Endothelial cell of coronary artery (primary cell): Measurements from ENCODE around the gene PCDHA3. TPM values are rescaled to one million over a fixed set of nuclear protein-coding genes. Genes with fewer than 3 reads are reported as not detected.

Source experiments
- total RNA-seq: library from RNA; depleted of rRNA; stranded (reverse); fragments of >200 nt; gene quantifications from 2 replicates; pipeline ENCODE4 v1.2.3, GENCODE V29; 2014

Gene PCDHA3
- 0.28 and 0.36 TPM in 2 replicates for total RNA-seq

GRCh38 chr5:140800816-140801493 lies at the start of gene PCDHA3:
TSS of gene PCDHA3 (plus strand) at chr5:140801057.

DNA sequence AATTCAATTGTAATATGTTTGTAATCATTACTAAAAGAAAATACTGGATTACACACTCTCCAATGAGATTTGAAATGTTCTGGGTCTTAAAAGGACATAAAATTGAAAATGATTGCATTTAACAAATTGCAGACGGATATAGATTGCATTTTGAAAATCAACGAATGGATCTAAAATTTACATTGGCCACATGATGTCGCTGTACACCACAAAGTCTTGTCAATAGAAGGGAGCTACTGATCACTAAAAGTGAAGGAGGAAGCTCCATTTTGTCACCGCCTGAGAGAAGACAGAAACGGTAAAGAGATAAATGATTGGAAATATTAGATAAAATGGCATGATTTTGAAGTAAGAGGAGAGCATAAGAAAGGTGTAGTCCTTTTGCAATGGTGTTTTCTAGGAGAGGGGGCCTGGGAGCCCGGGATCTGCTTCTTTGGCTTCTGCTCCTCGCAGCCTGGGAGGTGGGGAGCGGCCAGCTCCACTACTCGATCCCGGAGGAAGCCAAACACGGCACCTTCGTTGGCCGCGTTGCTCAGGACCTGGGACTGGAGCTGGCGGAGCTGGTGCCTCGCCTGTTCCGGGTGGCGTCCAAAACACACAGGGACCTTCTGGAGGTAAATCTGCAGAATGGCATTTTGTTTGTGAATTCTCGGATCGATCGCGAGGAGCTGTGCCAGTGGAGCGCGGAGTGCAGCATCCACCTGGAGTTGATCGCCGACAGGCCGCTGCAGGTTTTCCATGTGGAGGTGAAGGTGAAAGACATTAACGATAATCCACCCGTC lies 14.8 kb upstream of the PCDHA3 start, which contains the start of gene PCDHA1:
Gene PCDHA1 (plus strand): TSS at position 236 of the 782 bp plus-strand sequence.

DNA sequence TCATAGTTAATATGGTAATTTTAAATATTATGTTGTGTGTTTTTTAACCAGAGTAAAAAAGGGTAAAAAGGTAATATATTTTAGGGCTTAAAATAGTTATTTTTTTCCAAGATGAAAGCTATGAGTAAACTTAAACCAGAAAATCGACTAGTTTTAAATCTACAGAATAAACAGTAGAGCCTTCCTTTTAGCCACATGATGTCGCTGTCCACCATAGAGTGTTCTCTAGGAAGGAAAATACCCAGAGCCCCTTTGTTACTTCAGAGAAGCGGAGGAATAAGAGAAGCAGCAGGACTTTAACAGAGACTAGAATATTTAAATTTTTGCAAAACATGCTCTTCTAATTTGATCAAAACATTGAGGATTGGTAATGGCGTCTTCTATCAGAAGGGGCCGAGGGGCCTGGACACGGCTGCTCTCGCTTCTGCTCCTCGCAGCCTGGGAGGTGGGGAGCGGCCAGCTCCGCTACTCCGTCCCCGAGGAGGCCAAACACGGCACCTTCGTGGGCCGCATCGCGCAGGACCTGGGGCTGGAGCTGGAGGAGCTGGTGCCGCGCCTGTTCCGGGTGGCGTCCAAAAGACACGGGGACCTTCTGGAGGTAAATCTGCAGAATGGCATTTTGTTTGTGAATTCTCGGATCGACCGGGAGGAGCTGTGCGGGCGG lies 6.1 kb upstream of the PCDHA3 start, which contains the start of gene PCDHA2:
Gene PCDHA2 (plus strand): TSS at position 258 of the 664 bp plus-strand sequence.

DNA sequence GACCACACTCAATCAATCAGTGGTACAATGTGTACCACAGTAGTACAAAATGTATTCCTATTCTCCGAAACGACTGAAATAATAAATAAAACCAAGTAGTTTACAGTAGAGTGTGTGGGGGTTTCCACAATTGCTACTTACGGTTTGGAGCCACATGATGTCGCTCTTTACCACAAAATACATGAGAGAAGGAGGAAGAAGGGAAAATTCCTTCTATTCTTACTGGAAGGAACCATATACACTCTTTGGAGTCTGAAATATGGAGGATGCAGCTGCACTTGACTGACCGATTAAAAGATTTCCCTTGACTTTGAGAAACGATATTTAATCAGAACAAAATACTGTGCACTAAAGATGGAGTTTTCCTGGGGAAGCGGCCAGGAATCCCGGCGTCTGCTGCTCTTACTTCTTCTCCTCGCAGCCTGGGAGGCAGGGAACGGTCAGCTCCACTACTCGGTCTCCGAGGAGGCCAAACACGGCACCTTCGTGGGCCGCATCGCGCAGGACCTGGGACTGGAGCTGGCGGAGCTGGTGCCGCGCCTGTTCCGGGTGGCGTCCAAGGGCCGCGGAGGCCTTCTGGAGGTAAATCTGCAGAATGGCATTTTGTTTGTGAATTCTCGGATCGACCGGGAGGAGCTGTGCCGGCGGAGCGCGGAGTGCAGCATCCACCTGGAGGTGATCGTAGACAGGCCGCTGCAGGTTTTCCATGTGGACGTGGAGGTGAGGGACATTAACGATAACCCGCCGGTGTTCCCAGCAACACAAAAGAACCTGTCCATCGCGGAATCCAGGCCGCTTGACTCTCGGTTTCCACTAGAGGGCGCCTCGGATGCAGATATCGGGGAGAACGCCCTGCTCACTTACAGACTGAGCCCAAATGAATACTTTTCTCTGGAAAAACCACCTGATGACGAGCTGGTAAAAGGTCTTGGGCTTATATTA lies 6.2 kb downstream of the PCDHA3 start, which contains the start of gene PCDHA4:
Gene PCDHA4 (plus strand): TSS at position 235 of the 942 bp plus-strand sequence.

GRCh38 chr5:140821375-140822280 lies 20.8 kb downstream of the PCDHA3 start, which contains the start of gene PCDHA5:
TSS of gene PCDHA5 (plus strand) at chr5:140821613.

GRCh38 chr5:140827704-140828361 lies 27.0 kb downstream of the PCDHA3 start, which contains the start of gene PCDHA6:
TSS of gene PCDHA6 (plus strand) at chr5:140827960. CDS start at chr5:140828092, 132 bp downstream.

DNA sequence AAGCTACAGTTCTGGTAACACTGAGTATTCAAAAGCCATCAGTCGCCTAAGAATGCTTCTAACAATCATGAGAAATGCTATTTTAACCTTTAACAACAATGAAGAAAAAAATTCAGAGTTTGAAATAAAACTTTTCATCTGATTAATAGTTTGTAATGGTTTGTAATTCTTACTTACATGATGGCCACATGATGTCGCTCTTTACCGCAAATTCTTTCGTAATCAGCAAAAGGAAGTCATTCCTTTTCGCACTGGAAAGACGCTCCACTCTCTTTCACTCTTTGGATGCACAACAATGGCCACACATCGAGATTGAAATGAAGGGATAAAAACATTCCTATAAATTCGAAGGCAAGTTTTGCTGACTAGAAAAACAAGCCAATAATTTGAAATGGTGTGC lies 33.1 kb downstream of the PCDHA3 start, which contains the start of gene PCDHA7:
Gene PCDHA7 (plus strand): TSS at position 277 of the 400 bp plus-strand sequence. CDS start 115 bp downstream, at position 392.

GRCh38 chr5:140840978-140841962 lies 40.4 kb downstream of the PCDHA3 start, which contains the start of gene PCDHA8:
TSS of gene PCDHA8 (plus strand) at chr5:140841187. CDS start at chr5:140841322, 135 bp downstream.

DNA sequence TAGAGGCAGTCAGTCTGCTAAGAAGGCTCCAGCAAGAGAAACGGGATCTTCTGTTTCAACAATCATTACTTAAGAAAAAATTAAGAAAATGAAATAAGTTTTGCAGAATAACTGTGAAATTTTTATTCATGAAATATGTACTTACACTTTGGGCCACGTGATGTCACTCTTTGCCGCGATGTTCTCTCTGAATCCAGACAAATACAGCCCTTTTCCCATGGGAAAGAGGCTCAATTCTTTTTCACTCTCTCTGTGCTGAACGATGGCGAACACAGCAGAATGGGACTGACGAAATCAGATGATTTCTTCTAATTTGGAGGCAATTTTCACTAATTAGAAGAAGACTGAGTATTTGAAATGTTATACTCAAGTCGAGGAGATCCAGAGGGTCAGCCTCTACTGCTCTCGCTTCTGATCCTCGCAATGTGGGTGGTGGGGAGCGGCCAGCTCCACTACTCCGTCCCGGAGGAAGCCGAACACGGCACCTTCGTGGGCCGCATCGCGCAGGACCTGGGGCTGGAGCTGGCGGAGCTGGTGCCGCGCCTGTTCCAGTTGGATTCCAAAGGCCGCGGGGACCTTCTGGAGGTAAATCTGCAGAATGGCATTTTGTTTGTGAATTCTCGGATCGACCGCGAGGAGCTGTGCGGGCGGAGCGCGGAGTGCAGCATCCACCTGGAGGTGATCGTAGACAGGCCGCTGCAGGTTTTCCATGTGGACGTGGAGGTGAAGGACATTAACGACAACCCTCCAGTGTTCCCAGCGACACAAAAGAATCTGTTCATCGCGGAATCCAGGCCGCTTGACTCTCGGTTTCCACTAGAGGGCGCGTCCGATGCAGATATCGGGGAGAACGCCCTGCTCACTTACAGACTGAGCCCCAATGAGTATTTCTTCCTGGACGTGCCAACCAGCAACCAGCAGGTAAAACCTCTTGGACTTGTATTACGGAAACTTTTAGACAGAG lies 47.6 kb downstream of the PCDHA3 start, which contains the start of gene PCDHA9:
Gene PCDHA9 (plus strand): TSS at position 244 of the 964 bp plus-strand sequence. CDS start 114 bp downstream, at position 358.

Other genes starting within 250 kb of the PCDHA3 start
- 19.2 and 20.9 TPM in 2 replicates for gene SRA1, start 243.6 kb upstream of the PCDHA3 start, total RNA-seq
- 4.9 and 12.1 TPM in 2 replicates for gene APBB3, start 236.5 kb upstream of the PCDHA3 start, total RNA-seq
- gene SLC35A4, start 236.2 kb upstream of the PCDHA3 start, total RNA-seq = 18.4 and 19.8 TPM in 2 replicates
- gene CD14, start 167.9 kb upstream of the PCDHA3 start, total RNA-seq = 0.09 and 2.2 TPM in 2 replicates
- 7.4 and 10.5 TPM in 2 replicates for gene TMCO6, start 161.6 kb upstream of the PCDHA3 start, total RNA-seq
- 54.1 and 75.7 TPM in 2 replicates for gene NDUFA2, start 153.4 kb upstream of the PCDHA3 start, total RNA-seq
- gene IK, start 153.2 kb upstream of the PCDHA3 start, total RNA-seq = 109 and 111 TPM in 2 replicates
- gene WDR55, start 136.2 kb upstream of the PCDHA3 start, total RNA-seq = 26.4 and 29.5 TPM in 2 replicates
- 0.09 and 0.19 TPM in 2 replicates for gene DND1, start 127.5 kb upstream of the PCDHA3 start, total RNA-seq
- 79.3 and 96.4 TPM in 2 replicates for gene HARS1, start 109.7 kb upstream of the PCDHA3 start, total RNA-seq
- 31.3 and 32.5 TPM in 2 replicates for gene HARS2, start 109.6 kb upstream of the PCDHA3 start, total RNA-seq
- gene ZMAT2, start 100.6 kb upstream of the PCDHA3 start, total RNA-seq = 54.5 and 63.3 TPM in 2 replicates
- under 0.01 TPM in 1 of 2 replicates, not detected in the other for gene PCDHA1, start 14.9 kb upstream of the PCDHA3 start, total RNA-seq
- gene PCDHA2, start 6.2 kb upstream of the PCDHA3 start, total RNA-seq = 0.18 and 0.19 TPM in 2 replicates
- 0.75 and 1.1 TPM in 2 replicates for gene PCDHA4, start 6.0 kb downstream of the PCDHA3 start, total RNA-seq
- 0.09 TPM in 2 replicates for gene PCDHA5, start 20.6 kb downstream of the PCDHA3 start, total RNA-seq
- gene PCDHA6, start 26.9 kb downstream of the PCDHA3 start, total RNA-seq = 0.56 and 0.63 TPM in 2 replicates
- gene PCDHA7, start 33.2 kb downstream of the PCDHA3 start, total RNA-seq = 0.27 and 0.28 TPM in 2 replicates
- 0.09 and 0.19 TPM in 2 replicates for gene PCDHA8, start 40.1 kb downstream of the PCDHA3 start, total RNA-seq
- gene PCDHA9, start 47.3 kb downstream of the PCDHA3 start, total RNA-seq = 0.09 TPM in 2 replicates
- 0.45 and 0.56 TPM in 2 replicates for gene PCDHA10, start 54.8 kb downstream of the PCDHA3 start, total RNA-seq
- gene PCDHA11, start 67.9 kb downstream of the PCDHA3 start, total RNA-seq = 0.09 and 0.27 TPM in 2 replicates
- gene PCDHA12, start 74.3 kb downstream of the PCDHA3 start, total RNA-seq = 0.09 and 0.19 TPM in 2 replicates
- gene PCDHA13, start 81.1 kb downstream of the PCDHA3 start, total RNA-seq = 0.09 and 0.19 TPM in 2 replicates
- gene PCDHAC1, start 125.2 kb downstream of the PCDHA3 start, total RNA-seq = 0.18 and 0.19 TPM in 2 replicates
- gene PCDHAC2, start 165.4 kb downstream of the PCDHA3 start, total RNA-seq = 0.09 and 2.4 TPM in 2 replicates